NCI-H2227 (cell line): ENCODE results near the gene KEAP1.
"Not testable (repeated sequence)": the region's sequence is repeated elsewhere in the genome, so short reads cannot be mapped to it uniquely, and the experiment has no call there.

Experiments
- DNase-seq: peaks from one replicate; lab custom pipeline; 2025; ENCODE audit not compliant: unreplicated experiment; lab: John Stamatoyannopoulos, UW

KEAP1 gene

GRCh38 chr19:10503002-10503789 lies at the start of gene KEAP1:
KEAP1 (minus strand) TSS chr19:10503356; CDS start chr19:10500033, 3,323 bp downstream.
- peak; percentile 55 for DNase-seq

GRCh38 chr19:10552510-10553053 lies 49.4 kb upstream of the KEAP1 start:
- DNase-seq: peak; percentile 11

DNA sequence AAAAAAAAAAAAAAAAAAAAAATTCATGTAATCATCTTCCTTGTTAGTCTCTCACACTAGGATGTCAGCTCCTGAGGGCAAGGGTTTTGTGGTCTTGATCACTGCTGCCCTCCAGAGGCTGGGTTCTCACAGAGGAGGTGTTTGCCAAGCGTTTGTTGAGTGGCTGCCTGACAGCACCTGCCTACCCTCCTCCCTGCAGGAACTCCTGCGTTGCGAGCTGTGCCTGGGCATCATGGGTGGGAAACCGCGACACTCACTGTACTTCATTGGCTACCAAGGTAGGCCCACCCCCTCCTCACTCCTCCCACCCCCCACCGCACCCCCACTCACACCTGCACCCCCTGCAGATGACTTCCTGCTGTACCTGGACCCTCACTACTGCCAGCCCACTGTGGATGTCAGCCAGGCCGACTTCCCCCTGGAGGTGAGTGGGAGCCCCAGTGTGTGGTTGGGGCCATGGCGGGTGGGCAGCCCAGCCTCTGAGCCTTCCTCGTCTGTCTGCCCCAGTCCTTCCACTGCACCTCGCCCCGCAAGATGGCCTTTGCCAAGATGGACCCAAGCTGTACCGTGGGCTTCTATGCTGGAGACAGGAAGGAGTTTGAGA lies 48.6 kb upstream of the KEAP1 start:
- DNase-seq: no peak

- DNase-seq: not testable (repeated sequence)
Measured at GRCh38 chr19:10551006-10551405, 47.9 kb upstream of the KEAP1 start.

DNA sequence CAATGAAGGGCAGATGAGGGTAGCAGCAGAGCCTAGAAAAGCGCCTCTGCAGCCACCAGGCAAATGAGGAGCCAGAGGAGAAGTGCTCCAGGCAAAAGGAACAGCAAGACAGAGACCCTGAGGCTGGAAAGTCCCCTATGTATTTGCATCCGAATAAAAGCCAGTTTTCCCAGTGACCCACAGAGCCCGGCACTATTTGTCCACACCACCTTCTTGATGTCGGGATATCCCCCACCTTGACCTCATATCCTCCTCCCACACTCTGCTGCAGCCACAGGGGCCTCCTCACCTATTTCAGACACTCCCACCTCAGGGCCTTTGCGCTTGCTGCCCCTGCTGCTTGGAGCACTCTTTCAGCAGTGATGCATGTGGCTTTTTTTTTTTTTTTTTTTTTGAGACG lies 47.2 kb upstream of the KEAP1 start:
- no peak for DNase-seq

- DNase-seq: no peak
Measured at GRCh38 chr19:10549733-10550132, 46.6 kb upstream of the KEAP1 start.

- no peak for DNase-seq
Measured at GRCh38 chr19:10548746-10549276, 45.7 kb upstream of the KEAP1 start.

DNA sequence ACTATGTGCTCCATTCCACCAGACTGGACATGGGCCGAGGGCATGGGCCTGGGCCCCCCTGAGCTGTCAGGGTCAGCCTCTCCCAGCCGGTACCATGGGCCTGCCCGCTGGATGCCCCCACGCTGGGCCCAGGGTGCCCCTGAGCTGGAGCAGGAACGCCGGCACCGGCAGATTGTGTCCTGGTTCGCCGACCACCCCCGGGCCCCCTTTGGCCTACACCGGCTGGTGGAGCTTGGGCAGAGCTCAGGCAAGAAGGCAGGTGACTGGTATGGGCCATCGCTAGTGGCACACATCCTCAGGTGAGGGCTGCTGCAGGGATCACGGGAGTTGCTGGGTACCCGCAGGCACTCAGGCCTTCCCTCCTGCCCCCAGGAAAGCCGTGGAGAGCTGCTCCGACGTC lies 43.7 kb upstream of the KEAP1 start:
- DNase-seq: no peak

GRCh38 chr19:10544753-10545251 lies 41.6 kb upstream of the KEAP1 start:
- DNase-seq: no peak

- no peak for DNase-seq
Measured at GRCh38 chr19:10544242-10544752, 41.1 kb upstream of the KEAP1 start.

DNA sequence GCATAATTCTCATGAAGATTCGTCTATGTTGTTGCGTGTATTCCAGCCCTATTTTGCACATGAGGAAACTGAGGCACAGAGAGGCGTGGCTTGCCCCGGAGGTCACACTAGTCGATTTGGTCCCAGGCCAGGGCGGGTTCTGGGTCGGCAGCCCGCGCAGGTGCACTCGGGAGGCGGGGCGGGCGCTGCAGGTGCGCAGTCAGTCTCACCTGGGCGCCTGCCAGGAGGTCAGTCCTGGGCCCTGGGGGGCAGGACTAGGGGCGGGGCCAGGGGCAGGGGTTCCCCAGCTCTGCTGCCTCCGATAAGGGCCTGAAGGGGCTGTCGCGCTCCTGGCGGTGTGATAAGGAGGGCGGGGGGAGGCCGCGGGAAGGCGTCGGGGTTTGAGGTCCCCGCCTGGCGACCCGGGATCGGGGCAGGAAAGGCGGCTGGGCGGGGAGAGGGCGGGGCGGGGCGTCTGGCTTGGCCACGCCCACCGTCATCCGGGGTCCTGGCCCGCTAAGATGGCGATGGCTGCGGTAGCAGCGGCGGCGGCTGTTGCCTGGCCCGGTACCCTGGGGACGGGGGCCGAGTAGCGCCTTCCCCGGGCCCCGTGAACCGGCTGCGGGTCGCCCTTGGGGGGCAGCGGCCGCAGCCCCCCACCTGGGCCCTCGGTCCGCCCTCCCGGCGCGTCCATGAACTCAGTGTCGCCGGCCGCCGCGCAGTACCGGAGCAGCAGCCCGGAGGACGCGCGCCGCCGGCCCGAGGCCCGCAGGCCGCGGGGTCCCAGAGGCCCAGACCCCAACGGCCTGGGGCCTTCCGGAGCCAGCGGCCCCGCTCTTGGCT lies 40.5 kb upstream of the KEAP1 start, which contains the start of gene ATG4D:
ATG4D (plus strand) TSS at position 485 of the 822 bp plus-strand sequence; CDS start at position 672, 187 bp downstream.
- DNase-seq: peak; percentile 75

GRCh38 chr19:10543059-10543419 lies 39.9 kb upstream of the KEAP1 start:
- no peak for DNase-seq

- DNase-seq: not testable (repeated sequence)
Measured at GRCh38 chr19:10539016-10539415, 35.9 kb upstream of the KEAP1 start.

- no peak for DNase-seq
Measured at GRCh38 chr19:10538204-10538983, 35.2 kb upstream of the KEAP1 start.

DNA sequence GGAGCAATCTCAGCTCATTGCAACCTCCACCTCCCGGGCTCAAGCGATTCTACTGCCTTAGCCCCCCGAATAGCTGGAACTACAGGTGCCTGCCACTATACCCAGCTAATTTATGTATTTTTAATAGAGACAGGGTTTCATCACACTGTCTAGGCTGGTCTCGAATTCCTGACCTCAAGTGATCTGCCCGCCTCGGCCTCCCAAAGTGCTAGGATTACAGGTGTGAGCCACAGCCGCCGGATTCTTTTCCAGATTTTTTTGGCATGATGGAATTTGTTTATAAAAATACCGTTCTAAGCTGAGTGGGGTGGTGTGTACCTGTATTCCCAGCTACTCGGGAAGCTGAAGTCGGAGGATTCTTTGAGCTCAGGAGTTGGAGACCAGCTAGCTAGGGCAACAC lies 34.5 kb upstream of the KEAP1 start:
- DNase-seq: no peak

GRCh38 chr19:10535613-10536012 lies 32.5 kb upstream of the KEAP1 start:
- no peak for DNase-seq

DNA sequence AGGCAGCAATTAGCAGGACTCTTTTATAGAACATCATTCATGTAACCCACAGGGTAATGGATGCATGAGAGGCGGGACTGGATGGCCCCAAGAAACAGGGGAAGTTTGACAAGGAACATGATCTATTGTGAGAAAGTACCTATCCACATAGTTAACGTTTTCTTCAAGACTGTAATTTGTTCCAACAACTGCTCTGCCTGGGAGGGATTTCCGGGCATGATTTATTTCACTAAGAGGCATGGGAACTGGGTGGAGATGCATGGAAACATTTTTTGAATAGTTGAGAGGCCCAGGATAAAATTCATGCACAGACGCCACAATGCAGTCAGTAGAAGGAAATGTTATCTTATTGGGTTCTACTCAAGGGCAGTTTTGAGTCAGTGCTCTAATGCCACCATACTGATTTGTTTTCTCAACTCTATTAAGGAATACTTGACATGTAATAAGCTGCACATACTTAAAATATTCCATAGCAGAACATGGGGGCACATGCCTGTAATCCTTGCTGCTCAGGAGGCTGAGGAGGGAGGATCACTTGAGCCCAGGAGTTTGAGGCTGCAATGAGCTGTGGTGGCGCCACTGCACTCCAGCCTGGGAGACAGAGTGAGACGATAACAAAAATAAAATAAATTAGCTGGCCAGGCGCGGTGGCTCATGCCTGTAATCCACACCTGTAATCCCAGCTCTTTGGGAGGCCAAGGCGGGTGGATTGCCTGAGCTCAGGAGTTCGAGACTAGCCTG lies 30.7 kb upstream of the KEAP1 start:
- peak; percentile 15 for DNase-seq

DNA sequence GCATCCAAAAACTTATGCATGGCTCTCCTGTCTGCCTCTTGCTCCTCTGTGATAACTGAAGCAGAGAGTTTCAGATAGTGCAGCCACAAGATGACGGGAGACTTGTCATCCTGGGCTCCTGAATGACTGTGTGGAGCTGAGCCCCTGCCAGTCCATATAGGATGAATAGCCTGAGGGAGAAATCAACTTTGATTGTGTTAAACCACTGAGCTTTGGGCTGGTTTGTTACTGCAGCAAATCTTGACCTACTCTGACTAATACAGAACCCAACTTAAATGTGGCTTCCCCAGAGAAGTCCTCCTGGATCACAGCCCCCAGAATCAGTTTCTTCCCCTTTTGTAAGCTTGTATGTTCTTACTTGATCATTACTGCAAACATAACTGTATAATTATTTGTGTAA lies 29.3 kb upstream of the KEAP1 start:
- DNase-seq: no peak

DNA sequence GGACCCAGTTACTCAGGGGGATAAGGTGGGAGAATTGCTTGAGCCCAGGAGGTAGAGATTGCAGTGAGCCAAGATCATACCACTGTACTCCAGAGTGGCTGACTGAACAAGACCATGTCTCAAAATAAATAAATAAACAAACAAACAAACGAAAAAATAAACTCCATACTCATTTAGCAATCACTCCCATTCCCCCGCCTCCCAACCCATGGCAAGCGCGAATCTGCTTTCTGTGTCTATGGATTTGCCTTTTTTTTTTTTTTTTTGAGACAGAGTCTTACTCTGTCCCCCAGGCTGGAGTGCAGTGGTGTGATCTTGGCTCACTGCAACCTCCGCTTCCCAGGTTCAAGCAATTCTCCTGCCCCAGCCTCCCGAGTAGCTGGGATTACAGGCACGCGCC lies 23.7 kb upstream of the KEAP1 start:
- DNase-seq: not testable (repeated sequence)
